8988T (cell line): ENCODE data around the gene ATP7A.
A peak's percentile ranks its signal among the peaks of the same experiment; 100 is the strongest.

Source experiments
- DNase-seq: peaks from one replicate; pipeline ENCODE4 v3.0.0; 2011

Gene ATP7A

DNA sequence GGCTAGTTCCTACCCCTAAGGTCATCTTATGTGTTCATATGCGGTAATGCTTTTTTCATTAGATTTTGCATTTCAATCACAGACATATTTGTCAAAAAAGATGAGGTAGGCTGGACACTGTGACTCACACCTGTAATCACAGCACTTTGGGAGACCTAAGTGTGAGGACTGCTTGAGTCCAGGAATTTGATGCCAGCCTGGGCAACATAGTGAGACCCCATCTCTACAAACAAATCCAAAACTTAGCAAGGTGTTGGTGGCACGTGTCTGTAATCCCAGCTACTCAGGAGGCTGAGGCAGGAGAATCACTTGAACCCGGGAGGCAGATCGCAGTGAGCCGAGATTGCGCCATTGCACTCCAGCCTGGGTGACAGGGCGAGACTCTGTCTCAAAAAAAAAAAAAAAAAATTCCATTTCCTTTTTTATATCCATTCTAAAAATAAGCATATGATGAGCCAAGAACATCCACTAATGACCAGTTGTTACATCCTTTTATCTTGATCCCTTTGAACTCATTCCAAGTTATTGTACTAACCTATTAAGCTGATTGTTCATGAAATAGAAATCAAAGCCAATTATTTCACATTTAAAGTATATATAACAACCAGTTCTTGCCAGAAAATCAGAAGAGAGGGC lies 35.5 kb downstream of the ATP7A start:
- no peak for DNase-seq

DNA sequence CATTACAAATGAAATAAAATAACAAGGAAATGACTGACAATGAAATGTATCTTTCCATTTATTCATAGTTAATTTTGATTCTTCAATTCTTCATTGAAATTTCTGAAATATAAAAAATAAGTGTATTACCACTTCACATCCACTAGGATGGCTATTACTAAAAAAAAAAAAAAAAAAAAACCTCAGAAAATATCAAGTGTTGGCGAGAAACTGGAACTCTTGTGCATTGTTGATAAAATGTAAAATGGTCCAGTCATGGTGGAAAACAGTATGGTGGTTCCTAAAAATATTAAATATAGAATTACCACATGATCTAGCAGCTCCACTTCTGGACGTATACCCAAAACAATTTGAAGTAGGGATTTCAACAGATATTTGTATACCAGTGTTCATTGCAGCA lies 36.1 kb downstream of the ATP7A start:
- DNase-seq, result no peak

GRCh38 chrX:77949840-77950239 lies 39.3 kb downstream of the ATP7A start:
- DNase-seq, result no peak

DNA sequence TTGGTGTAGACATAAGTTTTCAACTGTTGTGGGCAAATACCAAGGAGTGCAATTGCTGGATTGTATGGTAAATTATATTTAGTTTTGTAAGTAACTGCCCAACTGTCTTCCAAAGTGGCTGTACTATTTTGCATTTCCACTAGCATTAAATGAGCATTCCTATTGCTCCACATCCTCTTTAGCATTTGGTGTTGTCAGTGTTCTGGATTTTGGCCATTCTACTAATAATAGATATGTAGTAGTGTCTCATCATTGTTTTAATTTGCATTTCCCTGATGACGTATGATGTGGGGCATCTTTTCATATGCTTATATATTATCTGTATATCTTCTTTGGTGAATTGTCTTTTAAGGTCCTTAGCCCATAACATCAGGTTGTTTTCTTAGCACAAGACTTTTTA lies 41.7 kb downstream of the ATP7A start:
- DNase-seq, result no peak

GRCh38 chrX:77953302-77953701 lies 42.8 kb downstream of the ATP7A start:
- no peak for DNase-seq

- DNase-seq, result no peak
Observed at GRCh38 chrX:77953708-77954107, 43.2 kb downstream of the ATP7A start.

GRCh38 chrX:77960567-77960966 lies 50.1 kb downstream of the ATP7A start:
- DNase-seq, result no peak

- DNase-seq, result no peak
Observed at GRCh38 chrX:77961063-77961462, 50.6 kb downstream of the ATP7A start.

DNA sequence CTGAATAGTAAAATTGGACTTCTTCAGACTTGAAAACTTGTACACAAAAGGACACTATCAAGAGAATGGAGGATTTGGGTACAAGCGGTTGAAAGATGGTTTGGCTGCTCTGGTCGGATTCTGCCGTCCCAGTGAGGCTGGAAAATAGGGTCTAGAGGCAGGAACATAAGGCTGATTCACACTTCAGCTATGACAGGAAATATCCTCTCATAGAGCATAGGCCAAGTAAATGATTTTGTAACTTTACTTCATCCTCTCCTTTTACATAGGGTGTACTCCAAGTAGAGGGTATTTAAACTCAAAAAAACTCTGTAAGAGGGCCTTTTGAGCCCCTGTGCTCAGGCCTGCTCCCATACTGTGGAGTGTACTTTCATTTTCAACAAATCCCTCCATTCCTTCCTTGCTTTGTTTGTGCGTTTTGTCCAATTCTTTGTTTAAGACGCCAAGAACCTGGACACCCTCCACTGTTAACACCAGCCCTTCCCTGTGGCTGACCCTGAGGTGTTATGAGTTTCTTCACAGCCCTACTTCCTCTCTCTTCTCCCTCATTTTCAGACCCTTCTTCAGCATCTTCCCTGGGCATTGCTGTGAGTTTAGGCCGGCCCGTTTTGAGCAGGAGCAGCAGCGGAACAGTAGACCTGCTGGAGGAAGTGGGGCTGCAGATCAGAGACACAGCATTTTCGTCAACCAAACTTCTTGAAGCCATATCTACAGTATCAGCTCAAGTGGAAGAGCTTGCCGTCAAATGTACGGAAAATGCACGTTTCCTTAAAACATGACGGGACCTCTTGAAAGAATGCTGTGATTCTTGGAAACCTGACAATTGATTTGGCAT lies 51.8 kb downstream of the ATP7A start:
- no peak for DNase-seq

GRCh38 chrX:77966361-77966760 lies 55.9 kb downstream of the ATP7A start:
- DNase-seq, result no peak

GRCh38 chrX:77967631-77968030 lies 57.1 kb downstream of the ATP7A start:
- no peak for DNase-seq

DNA sequence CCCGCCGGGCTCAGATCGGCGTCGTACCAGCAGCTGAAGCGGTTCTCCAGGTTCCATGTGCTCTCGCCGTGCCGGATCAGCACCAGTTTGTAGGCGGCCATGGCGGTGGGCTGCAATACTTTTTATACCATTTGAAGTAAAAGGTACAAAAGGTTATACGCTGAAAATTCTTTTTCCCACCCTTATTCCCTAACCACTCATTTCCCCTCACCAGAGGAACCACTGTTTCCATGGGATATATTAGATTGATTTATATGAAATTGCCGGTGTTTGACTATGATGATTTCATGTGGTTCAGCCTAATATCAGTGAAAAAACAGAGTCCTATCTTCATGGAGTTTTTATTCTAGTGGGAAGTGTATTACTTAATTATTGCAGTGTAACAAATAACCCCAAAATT lies 59.0 kb downstream of the ATP7A start, which contains the start of gene PGAM4:
PGAM4 (minus strand) TSS at position 101 of the 400 bp plus-strand sequence; CDS start at position 101, 0 bp downstream.
- DNase-seq, result no peak

DNA sequence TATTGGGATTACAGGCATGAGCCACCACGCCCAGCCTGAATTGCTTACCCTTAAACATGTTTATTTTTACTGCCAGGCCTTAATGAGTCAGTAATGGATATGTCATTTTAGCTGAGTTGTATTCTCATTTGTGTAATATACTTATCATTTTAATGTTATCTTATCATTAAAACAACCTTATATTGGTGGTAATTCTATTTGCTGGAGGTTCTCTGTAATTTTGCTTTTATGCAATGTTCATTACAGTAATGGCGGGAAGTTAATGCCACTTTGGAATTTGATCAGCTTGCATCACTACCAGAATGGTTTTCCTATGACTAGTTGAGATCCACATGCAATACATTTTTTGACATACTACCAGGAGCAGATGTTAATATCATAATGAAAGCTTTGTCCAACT lies 65.3 kb downstream of the ATP7A start:
- DNase-seq, result no peak

GRCh38 chrX:77977095-77977494 lies 66.6 kb downstream of the ATP7A start:
- no peak for DNase-seq

DNA sequence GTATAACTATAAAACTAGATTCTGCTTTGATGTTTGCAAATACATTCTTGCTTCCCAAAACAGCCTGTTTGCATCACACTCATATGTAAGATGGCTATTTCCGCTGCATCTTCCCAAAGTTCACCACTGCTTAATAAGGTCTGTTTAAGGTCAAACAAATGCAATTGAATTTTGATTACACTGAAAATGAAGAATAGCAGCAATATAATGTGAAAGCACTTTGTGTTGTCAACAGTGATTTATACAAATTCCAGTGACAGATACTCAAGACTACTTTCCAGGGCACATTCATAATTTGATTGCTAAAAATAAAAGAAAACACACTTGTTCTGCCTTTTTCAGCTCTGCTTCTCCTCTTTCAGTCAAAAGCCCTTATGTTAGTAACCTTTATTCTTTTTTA lies 67.0 kb downstream of the ATP7A start:
- DNase-seq, result no peak

- no peak for DNase-seq
Observed at GRCh38 chrX:77979870-77980269, 69.4 kb downstream of the ATP7A start.

GRCh38 chrX:78011846-78012245 lies 101.4 kb downstream of the ATP7A start:
- DNase-seq, result no peak

GRCh38 chrX:78019586-78020483 lies 109.3 kb downstream of the ATP7A start:
- DNase-seq, result no peak

DNA sequence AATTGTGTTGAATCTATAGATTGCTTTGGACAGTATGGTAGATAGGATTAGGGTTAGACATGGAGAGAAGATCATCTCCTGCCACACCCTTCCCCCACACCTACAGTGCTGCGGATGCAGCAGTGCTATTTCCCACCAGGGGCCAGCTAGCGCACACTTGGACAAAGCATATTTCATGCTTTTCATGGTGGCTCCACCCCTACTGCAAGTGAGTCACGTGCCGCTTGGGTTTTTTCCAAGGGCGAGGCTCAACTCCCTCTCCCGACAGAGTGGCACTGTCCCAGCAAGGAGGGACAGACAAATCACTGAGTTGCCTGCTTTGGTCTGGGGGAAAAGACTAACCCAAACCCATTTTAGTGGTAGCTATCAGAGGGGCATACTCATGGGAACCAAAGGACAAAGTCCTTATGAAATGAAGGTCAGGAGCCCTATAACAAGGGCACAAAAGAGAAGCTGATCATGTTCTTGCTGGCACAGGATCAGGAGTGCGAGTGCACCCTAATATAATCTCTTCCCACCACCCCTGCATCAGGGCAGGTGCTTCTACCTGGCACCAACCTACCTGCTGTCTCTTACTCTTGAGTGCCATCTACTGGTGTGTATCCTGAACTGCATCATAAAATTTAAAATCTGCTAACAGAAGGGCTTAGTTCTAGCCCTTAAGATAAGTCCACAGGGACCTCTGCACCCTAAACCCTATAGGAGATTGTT lies 114.0 kb downstream of the ATP7A start:
- peak; percentile 13 for DNase-seq

DNA sequence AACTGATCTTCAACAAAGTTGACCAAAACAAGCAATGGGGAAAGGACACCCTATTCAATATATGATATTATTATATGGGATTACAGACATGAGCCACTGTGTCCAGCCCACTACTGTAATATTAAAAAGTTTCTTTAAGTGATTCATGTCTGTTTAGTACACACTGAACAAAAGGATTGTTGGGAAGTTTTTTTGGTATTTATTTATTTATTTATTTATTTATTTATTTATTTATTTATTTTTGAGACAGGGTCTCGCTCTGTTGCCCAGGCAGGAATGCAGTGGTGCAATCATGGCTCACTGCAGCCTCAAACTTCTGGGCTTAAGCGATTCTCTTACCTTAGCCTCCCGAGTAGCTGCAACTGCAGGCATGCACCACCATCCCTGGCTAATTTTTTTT lies 117.3 kb downstream of the ATP7A start:
- no peak for DNase-seq

DNA sequence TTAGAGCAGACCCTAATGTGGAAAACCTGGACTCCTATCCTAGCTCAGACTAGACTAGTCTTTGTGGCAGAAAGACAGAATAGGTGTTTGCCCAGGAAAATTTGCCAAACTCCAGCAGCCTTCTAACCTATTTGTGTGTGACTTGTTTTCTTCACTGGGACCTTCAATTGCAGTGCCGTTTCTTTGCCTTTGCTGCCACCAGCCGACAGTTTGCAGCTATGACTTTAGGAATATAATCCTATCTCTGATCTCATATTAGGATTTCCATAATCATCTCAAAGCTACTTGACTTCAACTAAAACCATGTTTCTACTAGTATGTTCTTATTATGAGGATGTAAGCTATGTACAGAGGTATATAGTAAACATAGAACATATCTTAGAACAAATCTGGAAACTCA lies 119.2 kb downstream of the ATP7A start:
- no peak for DNase-seq

GRCh38 chrX:78035061-78035460 lies 124.6 kb downstream of the ATP7A start:
- DNase-seq, result no peak

DNA sequence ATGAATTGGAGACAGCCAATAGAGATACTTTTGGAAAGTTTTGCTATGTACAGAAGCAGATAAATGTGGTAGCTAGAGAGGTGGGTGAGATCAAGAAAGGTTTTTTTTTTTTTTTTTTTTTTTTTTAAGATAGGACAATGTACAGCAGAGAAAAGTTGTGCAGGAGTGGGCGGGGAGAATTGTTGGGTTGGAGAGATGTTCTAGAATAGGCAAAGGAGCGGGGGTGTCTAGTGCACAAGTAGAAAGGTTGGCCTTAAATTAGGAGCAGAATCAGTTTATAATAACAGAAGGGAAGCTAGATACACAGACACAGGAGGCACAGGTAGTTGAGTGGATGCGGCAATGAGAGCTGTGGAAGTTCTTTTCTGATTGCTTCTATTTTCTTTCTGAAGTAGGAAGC lies 127.4 kb downstream of the ATP7A start:
- DNase-seq, result no peak
